Neural progenitor cell (in vitro differentiated cells): ENCODE measurements around the gene SLC2A11. TPM values are rescaled to one million over a fixed set of nuclear protein-coding genes. Genes with fewer than 3 reads are reported as not detected.
A peak's percentile ranks its signal among the peaks of the same experiment; 100 is the strongest.
"Not testable (repeated sequence)": the region's sequence is repeated elsewhere in the genome, so short reads cannot be mapped to it uniquely, and the experiment has no call there.

ENCODE experiments used
- DNase-seq: peaks from one replicate; pipeline ENCODE4 v3.0.0-alpha.2; 2016; ENCODE audit warnings: low spot score
- H2AFZ ChIP-seq: fragments of 200-600 bp; sonication (generic); replicated peaks from 2 replicates; pipeline ENCODE4 v1.6.1; 2016; ENCODE audit warnings: antibody characterized with exemption
- H3F3A ChIP-seq: fragments of 200-600 bp; sonication (generic); 2 replicates; pipeline ENCODE4 v1.6.1; 2016; ENCODE audit warnings: antibody characterized with exemption, low read depth
- H3K27ac ChIP-seq: fragments of 200-600 bp; sonication (generic); 2 replicates; pipeline ENCODE4 v1.5.1; 2016; ENCODE audit warnings: mild to moderate bottlenecking
- H3K27me3 ChIP-seq: fragments of 200-600 bp; sonication (generic); 2 replicates; pipeline ENCODE4 v1.6.1; 2016; ENCODE audit warnings: mild to moderate bottlenecking, moderate library complexity
- H3K36me3 ChIP-seq: fragments of 200-600 bp; sonication (generic); 2 replicates; pipeline ENCODE4 v1.5.1; 2016
- H3K4me1 ChIP-seq: fragments of 200-600 bp; sonication (generic); 2 replicates; pipeline ENCODE4 v1.6.1; 2016; ENCODE audit warnings: mixed run types
- H3K4me2 ChIP-seq: fragments of 200-600 bp; sonication (generic); 2 replicates; pipeline ENCODE4 v1.6.1; 2016
- H3K4me3 ChIP-seq: fragments of 200-600 bp; sonication (generic); 2 replicates; pipeline ENCODE4 v1.5.1; 2016
- H3K79me2 ChIP-seq: fragments of 200-600 bp; sonication (generic); 2 replicates; pipeline ENCODE4 v1.6.1; 2016; ENCODE audit warnings: low read depth
- H3K9ac ChIP-seq: fragments of 200-600 bp; sonication (generic); 2 replicates; pipeline ENCODE4 v1.6.1; 2016
- H3K9me3 ChIP-seq: fragments of 200-600 bp; sonication (generic); 2 replicates; pipeline ENCODE4 v1.5.1; 2016; ENCODE audit warnings: low read depth
- H4K20me1 ChIP-seq: fragments of 200-600 bp; sonication (generic); 2 replicates; pipeline ENCODE4 v1.6.1; 2016; ENCODE audit warnings: low read depth
- H3K27ac Mint-ChIP-seq: 3 replicates; pipeline ENCODE4 v1.8.0; 2021; ENCODE audit warnings: mixed read lengths
- H3K27me3 Mint-ChIP-seq: 2 replicates; pipeline ENCODE4 v1.8.0; 2022; ENCODE audit warnings: low read depth, mild to moderate bottlenecking, inconsistent platforms, moderate library complexity, mixed read lengths; ENCODE audit not compliant: insufficient read depth
- H3K36me3 Mint-ChIP-seq: 3 replicates; pipeline ENCODE4 v1.8.0; 2021; ENCODE audit warnings: mixed read lengths
- H3K4me1 Mint-ChIP-seq: 3 replicates; pipeline ENCODE4 v1.8.0; 2021; ENCODE audit warnings: mixed read lengths
- H3K4me3 Mint-ChIP-seq: 3 replicates; pipeline ENCODE4 v1.8.0; 2021; ENCODE audit warnings: mild to moderate bottlenecking, moderate library complexity, mixed read lengths
- H3K9me3 Mint-ChIP-seq: 3 replicates; pipeline ENCODE4 v1.8.0; 2020; ENCODE audit warnings: mixed read lengths
- EZH2 ChIP-seq: fragments of 200-600 bp; sonication (generic); IDR thresholded peaks from 2 replicates; pipeline ENCODE4 v1.6.1; 2017; ENCODE audit warnings: antibody characterized with exemption, mild to moderate bottlenecking, moderate library complexity
- EZH2phosphoT487 ChIP-seq: fragments of 200-600 bp; sonication (generic); IDR thresholded peaks from 2 replicates; pipeline ENCODE4 v1.6.1; 2017; ENCODE audit warnings: antibody characterized with exemption
- total RNA-seq: library from RNA; depleted of rRNA; stranded (reverse); fragments of >200 nt; gene quantifications from 2 replicates; pipeline ENCODE4 v1.2.3, GENCODE V29; 2015; ENCODE audit warnings: low replicate concordance
- TF ChIP-seq, protein P1 (sequence below): fragments of 200-600 bp; sonication (generic); IDR thresholded peaks from 2 replicates; pipeline ENCODE4 v1.5.1; 2017; ENCODE audit warnings: antibody characterized with exemption, mild to moderate bottlenecking

Gene SLC2A11
- total RNA-seq, 1 donor from 2014 or later, result 3.8 TPM

DNA sequence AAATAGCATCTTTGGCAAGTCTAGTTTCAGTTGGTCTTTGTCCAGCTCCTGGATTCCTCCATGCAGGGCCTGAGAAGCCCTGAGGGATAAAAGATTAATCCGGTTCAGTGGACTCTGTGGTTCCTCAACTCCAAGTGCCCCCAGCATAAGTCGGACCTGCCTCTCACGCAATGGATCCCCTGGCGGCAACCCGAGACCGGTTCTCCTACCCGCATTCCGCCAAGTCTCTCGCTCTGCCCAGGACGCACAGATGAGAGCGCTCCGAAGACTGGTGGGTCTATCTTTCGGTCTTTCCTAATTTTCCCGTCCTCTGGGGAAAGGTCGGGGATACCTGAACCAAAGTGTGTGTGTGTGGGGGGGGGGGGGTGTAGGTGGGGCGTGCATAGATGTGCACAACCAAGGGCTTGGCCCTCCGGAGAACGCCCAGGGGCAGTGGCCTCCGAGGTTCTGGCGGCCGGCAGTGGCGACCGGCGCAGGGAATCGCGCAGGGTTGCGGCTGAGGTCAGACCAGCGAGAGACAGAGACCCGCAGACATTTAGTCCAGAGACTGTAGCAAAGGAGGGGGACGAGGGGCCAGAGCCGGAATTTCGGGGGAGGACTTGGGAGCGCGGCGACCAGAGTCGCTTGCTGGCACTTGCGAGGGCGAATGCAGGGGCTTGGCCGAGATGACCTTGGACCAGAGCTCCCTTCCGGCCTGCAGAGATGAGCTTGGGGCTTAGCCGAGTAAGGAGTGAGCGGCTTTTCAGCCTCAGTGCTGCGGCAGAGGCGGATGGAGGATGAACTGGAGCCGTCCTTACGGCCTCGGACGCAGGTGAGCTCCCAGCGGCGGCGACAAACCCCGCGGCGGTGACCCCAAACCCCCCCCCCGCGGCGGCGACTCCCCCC lies 712 bp upstream of the SLC2A11 start:
- peak; percentile 75 for DNase-seq
- Mint-ChIP-seq H3K9me3 (no peaks in the 10 kb centered on the region), H3K4me1 (peaks cover 24% of the 10 kb centered on the region), H3K27ac (peak overlapping the region; percentile 82), H3K36me3 (peaks cover 2% of the 10 kb centered on the region), H3K27me3 (peaks cover 3% of the 10 kb centered on the region), H3K4me3 (peak overlapping the region; percentile 86)
- Histone ChIP-seq H3K27ac (no peak overlapping the region), H3K36me3 (no peaks in the 10 kb centered on the region), H3F3A (peaks cover 28% of the 10 kb centered on the region), H2AFZ (peak overlapping the region; percentile 91), H3K27me3 (peaks cover 20% of the 10 kb centered on the region), H4K20me1 (no peaks in the 10 kb centered on the region), H3K4me3 (peak overlapping the region; percentile 61), H3K4me2 (peak overlapping the region; percentile 85), H3K9me3 (no peaks in the 10 kb centered on the region), H3K4me1 (peaks cover 4% of the 10 kb centered on the region), H3K9ac (no peak overlapping the region), H3K79me2 (no peaks in the 10 kb centered on the region)
- TF ChIP-seq EZH2, result peak; percentile 44
- no peak for TF ChIP-seq EZH2phosphoT487

DNA sequence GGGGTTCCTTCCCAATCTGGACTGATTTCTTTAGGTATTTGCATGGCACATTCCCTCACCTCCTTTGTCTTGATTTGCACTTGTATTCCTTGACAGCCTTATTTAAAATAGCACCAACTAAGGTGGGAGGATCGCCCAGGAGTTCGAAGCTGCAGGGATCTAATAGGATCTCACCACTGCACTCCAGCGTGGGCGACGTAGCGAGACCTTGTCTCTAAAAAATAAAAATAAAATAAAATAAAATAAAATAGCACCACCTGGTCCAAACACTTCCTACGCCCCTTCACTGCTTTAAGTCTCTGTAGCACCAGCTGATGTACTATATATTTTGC lies 775 bp downstream of the SLC2A11 start:
- no peak for DNase-seq
- H3K27ac ChIP-seq, result no peak overlapping the region
- peak overlapping the region; percentile 64 for H2AFZ ChIP-seq
- H3K4me3 Mint-ChIP-seq, result peak overlapping the region; percentile 86
- TF ChIP-seq EZH2 (no peak), EZH2phosphoT487 (no peak)
- TF ChIP-seq, protein P1, sequence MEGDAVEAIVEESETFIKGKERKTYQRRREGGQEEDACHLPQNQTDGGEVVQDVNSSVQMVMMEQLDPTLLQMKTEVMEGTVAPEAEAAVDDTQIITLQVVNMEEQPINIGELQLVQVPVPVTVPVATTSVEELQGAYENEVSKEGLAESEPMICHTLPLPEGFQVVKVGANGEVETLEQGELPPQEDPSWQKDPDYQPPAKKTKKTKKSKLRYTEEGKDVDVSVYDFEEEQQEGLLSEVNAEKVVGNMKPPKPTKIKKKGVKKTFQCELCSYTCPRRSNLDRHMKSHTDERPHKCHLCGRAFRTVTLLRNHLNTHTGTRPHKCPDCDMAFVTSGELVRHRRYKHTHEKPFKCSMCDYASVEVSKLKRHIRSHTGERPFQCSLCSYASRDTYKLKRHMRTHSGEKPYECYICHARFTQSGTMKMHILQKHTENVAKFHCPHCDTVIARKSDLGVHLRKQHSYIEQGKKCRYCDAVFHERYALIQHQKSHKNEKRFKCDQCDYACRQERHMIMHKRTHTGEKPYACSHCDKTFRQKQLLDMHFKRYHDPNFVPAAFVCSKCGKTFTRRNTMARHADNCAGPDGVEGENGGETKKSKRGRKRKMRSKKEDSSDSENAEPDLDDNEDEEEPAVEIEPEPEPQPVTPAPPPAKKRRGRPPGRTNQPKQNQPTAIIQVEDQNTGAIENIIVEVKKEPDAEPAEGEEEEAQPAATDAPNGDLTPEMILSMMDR, result no peak
- H3K36me3 Mint-ChIP-seq, result peaks cover 8% of the 10 kb centered on the region
- H3K4me1 ChIP-seq, result peaks cover 4% of the 10 kb centered on the region
- peak overlapping the region; percentile 85 for H3K4me2 ChIP-seq
- peaks cover 28% of the 10 kb centered on the region for H3F3A ChIP-seq
- H3K9me3 Mint-ChIP-seq, result no peaks in the 10 kb centered on the region
- H3K4me3 ChIP-seq, result peak overlapping the region; percentile 61
- peaks cover 7% of the 10 kb centered on the region for H3K27me3 ChIP-seq
- peak overlapping the region; percentile 65 for H3K27ac Mint-ChIP-seq
- H3K9ac ChIP-seq, result no peak overlapping the region
- H4K20me1 ChIP-seq, result no peaks in the 10 kb centered on the region
- no peaks in the 10 kb centered on the region for H3K9me3 ChIP-seq
- H3K36me3 ChIP-seq, result no peaks in the 10 kb centered on the region
- peaks cover 24% of the 10 kb centered on the region for H3K4me1 Mint-ChIP-seq
- no peaks in the 10 kb centered on the region for H3K79me2 ChIP-seq
- peaks cover 5% of the 10 kb centered on the region for H3K27me3 Mint-ChIP-seq

DNA sequence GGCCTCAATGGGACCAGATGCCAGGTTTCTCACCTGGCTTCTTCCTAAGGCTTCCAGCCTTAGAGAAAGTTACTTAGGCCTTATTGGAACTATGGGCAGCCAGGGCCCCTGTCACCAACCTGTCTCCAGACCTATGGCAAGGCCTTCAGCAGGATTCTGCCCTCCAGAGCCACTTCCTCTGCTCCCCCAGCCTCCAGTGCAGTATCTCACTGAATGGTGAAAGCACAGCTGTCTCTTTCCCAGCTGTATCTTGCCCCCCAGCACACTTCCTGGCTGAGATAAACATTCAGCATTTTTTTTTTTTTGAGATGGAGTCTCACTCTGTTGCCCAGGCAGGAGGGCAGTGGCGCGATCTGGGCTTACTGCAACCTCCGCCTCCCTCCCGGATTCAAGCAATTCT lies 1.5 kb downstream of the SLC2A11 start:
- peaks cover 24% of the 10 kb centered on the region for H3K4me1 Mint-ChIP-seq
- Histone ChIP-seq H3K4me1 (peaks cover 4% of the 10 kb centered on the region), H3K36me3 (no peaks in the 10 kb centered on the region), H3K27ac (no peak overlapping the region), H4K20me1 (no peaks in the 10 kb centered on the region), H3K9ac (no peak overlapping the region), H3K4me3 (no peak overlapping the region), H3K9me3 (no peaks in the 10 kb centered on the region), H3K27me3 (peaks cover 6% of the 10 kb centered on the region), H3K79me2 (no peaks in the 10 kb centered on the region), H2AFZ (no peak overlapping the region), H3K4me2 (peak overlapping the region; percentile 85), H3F3A (peaks cover 28% of the 10 kb centered on the region)
- no peaks in the 10 kb centered on the region for H3K9me3 Mint-ChIP-seq
- peak overlapping the region; percentile 86 for H3K4me3 Mint-ChIP-seq
- peaks cover 5% of the 10 kb centered on the region for H3K27me3 Mint-ChIP-seq
- no peak for TF ChIP-seq EZH2
- TF ChIP-seq, protein P1, result no peak
- no peak for TF ChIP-seq EZH2phosphoT487
- H3K27ac Mint-ChIP-seq, result no peak overlapping the region
- no peak for DNase-seq
- H3K36me3 Mint-ChIP-seq, result peaks cover 10% of the 10 kb centered on the region

DNA sequence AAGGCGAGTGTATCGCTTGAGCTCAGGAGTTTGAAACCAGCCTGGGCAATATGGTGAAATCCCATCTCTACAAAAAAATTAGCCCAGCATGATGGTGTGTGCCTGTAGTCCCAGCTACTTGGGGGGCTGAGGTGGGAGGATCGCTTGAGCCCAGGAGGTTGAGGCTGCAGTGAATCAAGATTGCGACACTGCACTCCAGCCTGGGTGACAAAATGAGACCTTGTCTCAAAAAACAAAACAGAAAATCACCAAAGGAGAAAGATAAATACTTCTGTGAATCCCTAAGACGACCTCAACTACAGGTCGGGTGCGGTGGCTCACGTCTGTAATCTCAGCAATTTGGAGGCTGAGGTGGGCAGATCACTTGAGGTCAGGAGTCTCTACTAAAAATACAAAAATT lies 2.5 kb downstream of the SLC2A11 start:
- H3K9ac ChIP-seq, H3K36me3 Mint-ChIP-seq, H3K36me3 ChIP-seq, H3K27ac Mint-ChIP-seq, H3K27me3 ChIP-seq, H4K20me1 ChIP-seq, H3K27me3 Mint-ChIP-seq, H3K79me2 ChIP-seq, H3K4me3 Mint-ChIP-seq, H3K9me3 Mint-ChIP-seq, DNase-seq, H3K27ac ChIP-seq, H3K4me1 ChIP-seq, H3K9me3 ChIP-seq, H3K4me3 ChIP-seq, H2AFZ ChIP-seq, H3K4me2 ChIP-seq: not testable (repeated sequence)
- H3K4me1 Mint-ChIP-seq, result peaks cover 24% of the 10 kb centered on the region
- peaks cover 28% of the 10 kb centered on the region for H3F3A ChIP-seq
